ENCODE data around the gene NEUROD2. TPM values are rescaled to one million over a fixed set of nuclear protein-coding genes. Genes with fewer than 3 reads are reported as not detected.

NEUROD2 gene
- total and polyA plus RNA-seq, 8 donors = 0.03 to 0.31 (median 0.25) TPM; not detected in 5

DNA sequence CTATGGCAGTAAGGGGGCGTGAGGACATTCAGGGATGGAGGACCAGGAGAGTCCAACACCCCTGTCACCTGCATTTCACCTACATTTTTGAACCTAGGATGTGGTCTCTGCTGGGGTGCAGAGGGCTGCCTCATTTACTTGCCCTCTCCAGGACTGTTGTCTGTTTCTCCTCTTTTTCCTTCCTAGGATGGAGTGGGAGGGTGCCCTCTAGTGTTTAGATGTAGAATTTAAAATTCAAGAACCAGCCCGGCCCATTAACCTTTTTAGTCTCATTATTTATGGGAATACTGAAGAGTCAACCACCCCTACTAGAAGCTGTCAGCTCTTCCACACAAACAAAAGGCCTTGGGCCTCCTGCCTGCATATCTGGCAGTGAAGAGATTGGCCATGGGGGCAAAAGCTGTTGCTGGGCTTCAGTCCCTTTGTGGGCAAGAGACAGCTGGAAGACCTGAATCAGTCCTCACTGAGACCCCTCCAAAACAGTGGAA lies 26.7 kb upstream of the NEUROD2 start:
- no peaks in the 10 kb centered on the region for H3K9me3 ChIP-seq
- peaks cover 0 to 41% (median 0%) of the 10 kb centered on the region in 3 donors for H3K27me3 ChIP-seq
- TF ChIP-seq, protein P1, sequence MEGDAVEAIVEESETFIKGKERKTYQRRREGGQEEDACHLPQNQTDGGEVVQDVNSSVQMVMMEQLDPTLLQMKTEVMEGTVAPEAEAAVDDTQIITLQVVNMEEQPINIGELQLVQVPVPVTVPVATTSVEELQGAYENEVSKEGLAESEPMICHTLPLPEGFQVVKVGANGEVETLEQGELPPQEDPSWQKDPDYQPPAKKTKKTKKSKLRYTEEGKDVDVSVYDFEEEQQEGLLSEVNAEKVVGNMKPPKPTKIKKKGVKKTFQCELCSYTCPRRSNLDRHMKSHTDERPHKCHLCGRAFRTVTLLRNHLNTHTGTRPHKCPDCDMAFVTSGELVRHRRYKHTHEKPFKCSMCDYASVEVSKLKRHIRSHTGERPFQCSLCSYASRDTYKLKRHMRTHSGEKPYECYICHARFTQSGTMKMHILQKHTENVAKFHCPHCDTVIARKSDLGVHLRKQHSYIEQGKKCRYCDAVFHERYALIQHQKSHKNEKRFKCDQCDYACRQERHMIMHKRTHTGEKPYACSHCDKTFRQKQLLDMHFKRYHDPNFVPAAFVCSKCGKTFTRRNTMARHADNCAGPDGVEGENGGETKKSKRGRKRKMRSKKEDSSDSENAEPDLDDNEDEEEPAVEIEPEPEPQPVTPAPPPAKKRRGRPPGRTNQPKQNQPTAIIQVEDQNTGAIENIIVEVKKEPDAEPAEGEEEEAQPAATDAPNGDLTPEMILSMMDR (IDR thresholded peaks at IDR 0.05) = peak in 5 of 7 experiments; percentile 36 to 73 (median 71)
- no peak for TF ChIP-seq POLR2A (IDR thresholded peaks at IDR 0.05)
- H3K36me3 ChIP-seq = no peaks in the 10 kb centered on the region
- no peak overlapping the region for H3K27ac ChIP-seq
- peak in 1 of 2 donors; percentile 66 for DNase-seq
- H3K4me3 ChIP-seq = no peak overlapping the region
- peaks cover 22 to 63% (median 52%) of the 10 kb centered on the region in 4 donors for H3K4me1 ChIP-seq
- intact Hi-C loops (cut with DNase I; ENCODE audit: low total_unique reads) = no loop called here
- WGBS, 5 donors = 39 to 50% (median 49%) methylated on average over 2 of the region's 2 CpGs

DNA sequence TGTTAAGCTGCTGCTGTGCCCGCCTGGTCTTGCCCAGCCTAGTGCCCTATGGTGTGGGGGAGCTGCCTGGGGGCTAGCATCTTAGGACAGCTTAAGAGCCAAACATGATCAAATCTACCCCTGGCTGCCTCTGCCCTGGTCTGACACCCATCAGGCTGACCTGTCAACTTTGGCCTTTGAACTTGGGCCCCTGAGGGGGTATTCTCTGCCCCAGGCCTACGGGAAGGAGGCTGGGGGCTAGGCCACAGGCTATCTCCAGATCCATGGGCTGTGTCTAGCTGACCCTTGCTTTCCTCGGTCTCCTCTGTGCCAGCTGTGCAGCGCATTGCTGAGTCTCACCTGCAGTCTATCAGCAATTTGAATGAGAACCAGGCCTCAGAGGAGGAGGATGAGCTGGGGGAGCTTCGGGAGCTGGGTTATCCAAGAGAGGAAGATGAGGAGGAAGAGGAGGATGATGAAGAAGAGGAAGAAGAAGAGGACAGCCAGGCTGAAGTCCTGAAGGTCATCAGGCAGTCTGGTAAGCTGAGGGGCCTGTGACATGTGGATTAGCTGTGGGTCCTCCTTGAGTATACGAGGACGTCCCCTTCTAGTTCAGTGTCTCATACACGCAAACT lies 26.0 kb upstream of the NEUROD2 start:
- Histone ChIP-seq H3K27ac (peak overlapping the region in 2 of 5 donors; percentile 24 to 82), H3K27me3 (peaks cover 0 to 48% (median 0%) of the 10 kb centered on the region in 3 donors), H3K4me3 (no peak overlapping the region), H3K36me3 (no peaks in the 10 kb centered on the region), H3K9me3 (no peaks in the 10 kb centered on the region), H3K4me1 (peaks cover 15 to 56% (median 47%) of the 10 kb centered on the region in 4 donors)
- intact Hi-C loops (cut with DNase I; ENCODE audit: low total_unique reads) = no loop called here
- DNase-seq = no peak
- 66 to 80% (median 78%) methylated on average over 8 of the region's 8 CpGs for WGBS, 5 donors
- no peak for TF ChIP-seq EP300 (IDR thresholded peaks at IDR 0.05)
- no peak for TF ChIP-seq POLR2AphosphoS5 (IDR thresholded peaks at IDR 0.05)
- no peak for TF ChIP-seq POLR2A (IDR thresholded peaks at IDR 0.05)
- TF ChIP-seq, protein P1 (IDR thresholded peaks at IDR 0.05) = no peak

DNA sequence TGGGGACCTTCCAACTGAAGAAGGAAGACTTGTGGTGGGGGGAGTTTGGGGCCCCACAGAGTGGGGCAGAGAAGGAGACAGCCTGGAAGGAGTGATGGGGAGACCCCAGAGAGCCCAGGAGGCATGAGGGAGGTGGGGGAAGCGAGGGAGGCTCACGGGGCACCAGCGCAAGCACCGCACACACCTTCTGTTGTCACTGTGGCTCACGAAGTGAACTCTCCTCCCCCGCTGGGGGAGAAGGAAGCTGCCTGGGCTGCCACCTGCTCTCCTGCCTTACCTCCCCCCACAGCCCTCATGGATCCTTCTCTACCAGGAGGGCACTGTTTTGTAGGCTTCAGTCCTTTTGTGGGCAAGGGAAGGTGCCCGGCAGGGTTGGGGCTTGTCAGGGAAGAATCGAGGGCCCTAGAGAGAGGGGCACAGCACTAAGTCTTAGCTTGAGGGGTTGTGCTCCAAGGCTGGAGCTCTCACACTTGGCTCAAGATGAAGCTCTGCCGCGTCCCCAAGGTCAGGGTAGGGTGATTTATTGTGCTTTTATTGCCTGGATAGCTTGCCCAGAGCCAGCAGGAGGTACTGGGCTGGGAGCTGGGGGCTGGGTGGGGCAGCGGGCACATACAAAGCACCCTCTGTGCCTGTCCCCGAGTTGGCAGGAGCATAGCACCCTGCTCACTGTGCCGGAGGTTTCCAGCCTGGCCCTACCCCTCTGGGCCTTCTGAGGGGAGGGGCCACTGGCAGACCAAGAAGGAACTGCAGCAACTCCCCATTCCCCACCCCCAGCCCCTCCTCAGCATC lies 24.6 kb upstream of the NEUROD2 start:
- intact Hi-C loops (cut with DNase I; ENCODE audit: low total_unique reads) = no loop called here
- DNase-seq = peak; percentile 60 to 79
- Histone ChIP-seq H3K4me1 (peaks cover 7 to 51% (median 42%) of the 10 kb centered on the region in 4 donors), H3K9me3 (no peaks in the 10 kb centered on the region), H3K36me3 (no peaks in the 10 kb centered on the region), H3K27ac (peak overlapping the region in 4 of 5 donors; percentile 9 to 82 (median 49)), H3K4me3 (no peak overlapping the region), H3K27me3 (peaks cover 1 to 61% (median 11%) of the 10 kb centered on the region in 3 donors)
- TF ChIP-seq EP300 (IDR thresholded peaks at IDR 0.05) = no peak
- no peak for TF ChIP-seq POLR2A (IDR thresholded peaks at IDR 0.05)
- TF ChIP-seq POLR2AphosphoS5 (IDR thresholded peaks at IDR 0.05) = no peak
- TF ChIP-seq, protein P1 (IDR thresholded peaks at IDR 0.05) = no peak
- 20 to 38% (median 29%) methylated on average over 10 to 13 of the region's 13 CpGs for WGBS, 5 donors

DNA sequence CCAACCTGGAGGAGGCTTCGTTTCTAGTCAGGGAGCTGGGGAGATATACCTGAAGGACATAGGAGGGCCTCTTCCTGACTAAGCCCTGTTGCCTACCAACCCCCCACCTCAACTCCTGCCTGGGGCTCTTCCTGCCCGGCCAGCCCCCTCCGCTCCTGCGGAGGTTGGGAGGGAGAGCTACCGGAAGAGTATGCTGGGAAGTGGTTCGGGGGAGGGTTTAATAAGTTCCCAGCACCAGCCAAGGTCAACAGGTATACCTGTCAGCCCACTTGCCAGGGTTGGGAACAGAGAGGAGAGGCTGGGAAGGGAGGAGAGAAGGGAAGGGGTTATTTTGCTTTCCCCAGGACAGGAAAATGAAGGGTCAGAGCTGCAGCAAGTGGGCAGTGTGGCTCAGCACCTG lies 23.7 kb upstream of the NEUROD2 start:
- peak in 1 of 2 donors; percentile 69 for DNase-seq
- TF ChIP-seq POLR2AphosphoS5 (IDR thresholded peaks at IDR 0.05) (no peak), POLR2A (IDR thresholded peaks at IDR 0.05) (no peak), EP300 (IDR thresholded peaks at IDR 0.05) (no peak)
- TF ChIP-seq, protein P1 (IDR thresholded peaks at IDR 0.05) = no peak
- Histone ChIP-seq H3K4me3 (no peak overlapping the region), H3K27me3 (peaks cover 10 to 71% (median 20%) of the 10 kb centered on the region in 3 donors), H3K9me3 (no peaks in the 10 kb centered on the region), H3K36me3 (no peaks in the 10 kb centered on the region), H3K4me1 (peaks cover 13 to 53% (median 45%) of the 10 kb centered on the region in 4 donors), H3K27ac (peak overlapping the region in 3 of 5 donors; percentile 33 to 82 (median 65))
- 10 to 41% (median 18%) methylated on average over 6 of the region's 6 CpGs for WGBS, 5 donors
- intact Hi-C loops (cut with DNase I; ENCODE audit: low total_unique reads) = no loop called here
